GM12872 (cell line): ENCODE results near the gene JAML.

Source experiments
- CTCF ChIP-seq: IDR thresholded peaks from 3 replicates; pipeline ENCODE4 v1.5.1; 2011; ENCODE audit warnings: low read depth, mild to moderate bottlenecking, low read length, moderate library complexity; ENCODE audit not compliant: insufficient read depth

The JAML gene

GRCh38 chr11:118174006-118174567 is 50.7 kb downstream of the JAML start:
- no peak for TF ChIP-seq CTCF

GRCh38 chr11:118172356-118172755 is 52.5 kb downstream of the JAML start:
- TF ChIP-seq CTCF = no peak

DNA sequence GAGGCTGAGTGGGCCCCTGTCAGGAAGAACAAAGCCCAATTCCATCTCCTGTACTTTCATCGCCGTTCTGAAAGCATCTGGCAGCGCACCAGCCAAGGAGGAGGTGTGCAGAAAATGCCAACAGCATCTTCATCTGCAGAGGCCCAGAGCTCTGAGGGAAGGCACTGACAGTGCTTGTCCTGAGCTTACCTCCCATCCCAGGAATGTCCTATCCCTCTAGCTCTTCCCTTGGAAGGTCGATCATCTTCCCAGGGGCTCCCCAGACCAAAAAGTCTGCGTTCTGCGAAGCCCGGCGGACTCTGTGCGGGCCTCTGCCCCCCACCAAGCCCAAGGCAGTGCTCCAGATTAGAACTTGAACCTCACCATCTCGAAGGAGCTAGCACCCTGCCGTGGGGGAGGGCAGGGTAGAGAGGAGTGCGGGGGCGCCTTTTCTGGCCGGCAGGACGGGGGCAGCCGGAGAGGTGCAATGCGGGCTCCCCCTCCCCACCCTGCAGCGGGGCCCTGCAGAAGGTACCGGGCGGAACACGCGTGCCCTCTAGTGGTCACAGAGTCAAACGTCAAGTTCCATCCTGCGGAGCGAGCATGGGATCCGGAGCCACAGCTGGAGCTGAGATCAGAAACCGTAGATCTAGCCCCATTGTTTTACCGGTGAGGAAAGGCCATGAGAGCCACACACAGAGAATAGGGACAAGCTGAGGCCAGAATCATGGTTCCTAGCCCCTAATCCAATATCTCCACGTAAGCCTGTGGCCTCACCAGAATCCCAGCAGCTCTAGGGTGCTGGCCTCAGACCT is 53.3 kb downstream of the JAML start:
- peak; percentile 93 for TF ChIP-seq CTCF

- TF ChIP-seq CTCF = no peak
These were observed 53.9 kb downstream of the JAML start for GRCh38 chr11:118170882-118171268.

GRCh38 chr11:118170231-118170630 is 54.6 kb downstream of the JAML start:
- no peak for TF ChIP-seq CTCF

DNA sequence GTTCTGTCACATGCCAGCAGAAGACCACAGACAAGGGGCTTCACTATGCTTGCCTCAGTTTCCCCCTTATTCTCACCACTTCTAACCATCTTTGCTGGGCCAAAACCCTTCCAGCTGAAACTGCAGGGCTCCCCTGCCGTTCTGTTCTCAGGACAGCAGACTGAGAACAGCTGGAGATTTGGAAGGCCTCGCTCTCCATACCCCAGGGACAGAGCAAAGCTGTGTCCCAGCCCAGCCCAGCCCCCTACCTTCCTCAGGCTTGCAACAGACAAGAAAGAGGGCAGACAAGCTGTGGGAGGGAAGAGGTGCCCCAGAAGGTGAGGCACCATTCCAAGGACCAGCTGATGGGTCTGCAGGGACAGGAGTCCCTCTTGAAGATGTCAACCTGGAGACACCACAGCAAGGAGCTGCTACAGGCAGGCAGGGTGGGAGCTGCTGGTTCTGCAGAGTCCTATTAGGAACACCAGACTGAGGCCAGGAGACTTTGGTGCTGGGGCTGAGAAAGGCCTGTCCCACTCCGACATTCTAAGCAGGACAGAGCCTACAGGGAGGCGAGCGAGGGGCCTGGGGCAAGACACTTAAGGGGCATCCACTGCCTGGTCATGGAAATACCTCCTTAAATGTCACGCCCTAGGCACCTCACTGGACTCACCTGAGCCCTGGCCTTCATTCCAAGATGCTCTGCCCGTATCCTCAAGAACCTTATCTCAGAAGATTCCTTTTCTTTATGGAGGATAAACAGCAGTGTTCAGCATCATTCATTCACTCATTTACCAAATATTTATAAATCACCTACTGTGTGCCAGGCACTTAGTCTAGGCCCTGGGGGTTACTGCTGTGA is 55.3 kb downstream of the JAML start:
- no peak for TF ChIP-seq CTCF

DNA sequence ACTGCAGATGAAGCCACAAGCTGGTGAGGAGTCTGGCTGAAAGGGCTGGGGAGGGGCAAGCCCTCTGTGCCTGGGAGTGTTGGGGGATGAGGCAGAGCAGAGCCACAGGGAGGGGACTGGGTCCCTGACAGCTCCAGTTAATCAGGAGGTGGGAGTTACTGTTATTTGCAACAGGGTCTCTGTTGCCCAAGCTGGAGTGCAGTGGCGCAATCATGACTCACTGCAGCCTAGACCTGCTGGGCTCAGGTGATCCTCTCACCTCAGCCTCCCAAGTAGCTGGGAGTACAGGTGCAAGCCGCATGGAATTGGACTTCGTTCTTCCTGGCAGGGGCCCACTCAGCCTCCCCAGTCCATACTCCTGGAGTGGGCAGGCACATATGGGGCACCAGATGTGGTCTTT is 56.1 kb downstream of the JAML start:
- TF ChIP-seq CTCF = no peak
